ENCODE measurements around the gene ZNF280A. TPM values are rescaled to one million over a fixed set of nuclear protein-coding genes. Genes with fewer than 3 reads are reported as not detected.

The ZNF280A gene
- total RNA-seq, 1 experiment from 2014 or later = not detected

DNA sequence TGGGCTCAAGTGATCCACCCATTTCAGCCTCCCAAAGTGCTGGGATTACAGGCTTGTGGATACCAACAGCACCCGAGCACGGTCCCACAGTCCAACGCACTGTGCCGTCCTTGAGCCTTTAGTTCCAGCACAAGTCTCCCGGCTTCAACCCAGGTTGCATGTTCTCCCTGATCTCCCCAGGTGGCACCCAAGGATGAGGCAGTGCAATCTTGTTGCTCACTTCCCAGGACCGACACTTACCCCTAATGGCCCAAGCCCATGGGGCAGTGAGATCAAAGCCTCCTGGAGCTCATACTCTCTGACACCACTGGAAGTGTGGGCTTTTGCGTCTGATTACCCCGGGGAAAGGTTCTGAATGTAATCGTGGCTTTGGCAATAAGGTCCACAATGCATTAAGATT, 35.5 kb upstream of the ZNF280A start:
- peaks cover 43% of the 10 kb centered on the region for H3K27me3 Mint-ChIP-seq (ENCODE audit: unreplicated experiment)
- peaks cover 14% of the 10 kb centered on the region for H3K36me3 Mint-ChIP-seq (ENCODE audit: insufficient read depth, unreplicated experiment)
- H3K9me3 Mint-ChIP-seq (ENCODE audit: low read depth, unreplicated experiment) = no peaks in the 10 kb centered on the region
- H3K4me3 Mint-ChIP-seq (ENCODE audit: low read depth, unreplicated experiment) = no peak overlapping the region
- no TSS peak for BruUV-seq (replicated peaks)
- H3K4me1 Mint-ChIP-seq (ENCODE audit: low read depth, unreplicated experiment) = peaks cover 16% of the 10 kb centered on the region
- no peak for DNase-seq
- TF ChIP-seq, protein P1, sequence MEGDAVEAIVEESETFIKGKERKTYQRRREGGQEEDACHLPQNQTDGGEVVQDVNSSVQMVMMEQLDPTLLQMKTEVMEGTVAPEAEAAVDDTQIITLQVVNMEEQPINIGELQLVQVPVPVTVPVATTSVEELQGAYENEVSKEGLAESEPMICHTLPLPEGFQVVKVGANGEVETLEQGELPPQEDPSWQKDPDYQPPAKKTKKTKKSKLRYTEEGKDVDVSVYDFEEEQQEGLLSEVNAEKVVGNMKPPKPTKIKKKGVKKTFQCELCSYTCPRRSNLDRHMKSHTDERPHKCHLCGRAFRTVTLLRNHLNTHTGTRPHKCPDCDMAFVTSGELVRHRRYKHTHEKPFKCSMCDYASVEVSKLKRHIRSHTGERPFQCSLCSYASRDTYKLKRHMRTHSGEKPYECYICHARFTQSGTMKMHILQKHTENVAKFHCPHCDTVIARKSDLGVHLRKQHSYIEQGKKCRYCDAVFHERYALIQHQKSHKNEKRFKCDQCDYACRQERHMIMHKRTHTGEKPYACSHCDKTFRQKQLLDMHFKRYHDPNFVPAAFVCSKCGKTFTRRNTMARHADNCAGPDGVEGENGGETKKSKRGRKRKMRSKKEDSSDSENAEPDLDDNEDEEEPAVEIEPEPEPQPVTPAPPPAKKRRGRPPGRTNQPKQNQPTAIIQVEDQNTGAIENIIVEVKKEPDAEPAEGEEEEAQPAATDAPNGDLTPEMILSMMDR (IDR thresholded peaks at IDR 0.05; ENCODE audit: unreplicated experiment) = no peak
- intact Hi-C loops (cut with micrococcal nuclease; ENCODE audit: unreplicated experiment) = no loop called here
- no peak overlapping the region for H3K27ac Mint-ChIP-seq (ENCODE audit: unreplicated experiment)
- CTCF ChIA-PET = no interaction called here

DNA sequence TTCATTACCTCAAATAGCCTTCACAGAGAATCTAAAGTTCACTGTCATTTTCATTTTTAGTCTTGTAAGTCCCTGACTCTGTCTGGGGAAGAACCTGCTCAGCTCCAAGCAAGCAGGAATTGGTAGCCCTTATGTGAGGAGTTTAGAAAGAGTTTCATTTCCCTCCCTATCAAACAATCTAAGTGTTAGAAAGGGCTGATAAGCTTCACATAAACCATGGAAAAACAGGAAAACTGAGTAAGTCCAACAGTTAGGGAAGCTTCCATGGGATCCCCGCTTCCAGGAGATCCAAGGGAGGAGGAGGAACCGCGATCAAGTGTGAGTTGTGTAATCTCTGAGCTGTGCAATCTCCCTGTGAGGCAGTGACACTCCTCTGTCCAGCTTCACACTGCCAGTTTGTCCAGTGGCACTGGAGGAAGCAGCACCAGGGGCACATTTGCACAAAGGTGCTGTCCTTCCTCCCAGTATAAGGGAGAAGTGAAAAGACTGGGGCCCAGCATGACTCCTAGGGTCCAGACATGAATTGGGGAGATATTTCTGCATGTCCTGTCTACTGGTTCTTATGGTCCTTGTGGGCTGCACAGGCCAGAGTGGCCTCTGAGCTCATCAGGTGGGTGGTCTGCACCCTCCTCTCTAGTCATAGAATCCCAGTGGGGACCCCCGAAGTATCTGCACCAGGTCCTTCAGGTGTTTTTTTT, 34.7 kb upstream of the ZNF280A start:
- no peak for DNase-seq
- BruUV-seq (replicated peaks) = no TSS peak
- Mint-ChIP-seq H3K4me1 (ENCODE audit: low read depth, unreplicated experiment) (peaks cover 10% of the 10 kb centered on the region), H3K27ac (ENCODE audit: unreplicated experiment) (no peak overlapping the region), H3K9me3 (ENCODE audit: low read depth, unreplicated experiment) (no peaks in the 10 kb centered on the region), H3K4me3 (ENCODE audit: low read depth, unreplicated experiment) (no peak overlapping the region), H3K27me3 (ENCODE audit: unreplicated experiment) (peaks cover 43% of the 10 kb centered on the region), H3K36me3 (ENCODE audit: insufficient read depth, unreplicated experiment) (peaks cover 14% of the 10 kb centered on the region)
- TF ChIP-seq, protein P1 (IDR thresholded peaks at IDR 0.05; ENCODE audit: unreplicated experiment) = no peak
- CTCF ChIA-PET = interaction anchor here (1.8 kb wide), 1 partner anchor 10 kb away, joined by 5 read pairs; no protein-coding TSS in a partner anchor
- intact Hi-C loops (cut with micrococcal nuclease; ENCODE audit: unreplicated experiment) = no loop called here

DNA sequence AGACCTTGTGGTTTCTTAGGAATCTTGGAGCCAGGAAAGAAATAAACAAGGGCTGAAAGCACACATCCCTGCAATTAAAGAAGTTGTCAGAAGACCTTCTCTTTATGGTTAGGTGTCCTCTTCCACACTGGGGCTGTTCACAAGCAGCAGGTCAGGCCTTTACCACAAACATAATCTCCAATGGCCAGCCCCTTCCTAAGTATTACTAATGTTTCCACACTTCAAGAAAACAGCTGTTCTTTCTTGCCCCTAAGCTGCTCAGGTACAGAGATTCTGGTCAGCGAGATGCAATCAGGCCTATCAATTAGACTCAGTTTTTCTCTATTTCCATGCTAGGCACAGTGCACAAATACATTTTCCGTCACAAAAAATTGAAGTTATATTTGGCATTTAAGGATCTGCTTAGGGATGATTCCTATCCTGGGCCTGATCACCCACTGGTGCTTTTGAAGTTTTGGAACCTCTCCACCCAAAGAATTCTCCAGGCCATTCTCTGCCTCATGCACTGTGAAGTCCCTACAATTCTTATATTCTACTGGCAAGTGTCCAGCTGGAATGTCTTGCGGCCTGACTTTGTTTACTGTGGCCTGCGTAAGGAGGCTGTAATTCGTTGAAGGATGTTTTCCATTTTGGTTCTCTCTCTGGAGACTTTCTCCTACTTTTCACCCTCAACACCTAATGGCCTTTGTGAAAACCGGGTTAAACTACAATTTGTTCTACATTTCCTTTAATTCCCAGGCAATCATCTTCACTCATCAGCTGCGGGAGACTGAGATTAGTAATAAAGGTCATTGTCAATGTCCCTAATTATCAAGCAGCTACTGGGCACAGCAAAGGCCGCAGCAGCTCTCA, 33.9 kb upstream of the ZNF280A start:
- H3K4me1 Mint-ChIP-seq (ENCODE audit: low read depth, unreplicated experiment) = peaks cover 2% of the 10 kb centered on the region
- intact Hi-C loops (cut with micrococcal nuclease; ENCODE audit: unreplicated experiment) = no loop called here
- CTCF ChIA-PET = interaction anchor here (1.8 kb wide), 1 partner anchor 9 kb away, joined by 5 read pairs; no protein-coding TSS in a partner anchor
- H3K27ac Mint-ChIP-seq (ENCODE audit: unreplicated experiment) = no peak overlapping the region
- no peaks in the 10 kb centered on the region for H3K9me3 Mint-ChIP-seq (ENCODE audit: low read depth, unreplicated experiment)
- no peak for DNase-seq
- peaks cover 11% of the 10 kb centered on the region for H3K36me3 Mint-ChIP-seq (ENCODE audit: insufficient read depth, unreplicated experiment)
- no TSS peak for BruUV-seq (replicated peaks)
- no peak overlapping the region for H3K4me3 Mint-ChIP-seq (ENCODE audit: low read depth, unreplicated experiment)
- peaks cover 43% of the 10 kb centered on the region for H3K27me3 Mint-ChIP-seq (ENCODE audit: unreplicated experiment)
- TF ChIP-seq, protein P1 (IDR thresholded peaks at IDR 0.05; ENCODE audit: unreplicated experiment) = no peak

DNA sequence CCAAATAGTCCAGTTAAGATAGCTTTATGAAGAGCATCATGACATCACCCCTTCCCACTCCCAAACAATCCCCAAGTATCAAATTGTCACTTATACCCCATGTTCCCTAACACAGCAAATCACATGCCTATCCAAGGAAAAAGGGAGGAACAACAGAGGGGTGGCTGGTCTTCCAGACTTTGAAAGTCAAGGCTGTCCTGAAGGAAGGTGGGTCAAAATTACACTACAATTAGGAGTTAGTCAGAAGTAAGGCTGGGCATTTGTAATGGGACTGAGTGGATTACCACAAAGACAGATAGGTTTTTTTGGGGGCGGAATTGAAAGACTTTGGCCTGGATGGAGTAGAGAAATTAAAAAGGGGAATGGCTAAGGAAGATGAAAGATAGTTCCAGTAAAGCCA, 33.1 kb upstream of the ZNF280A start:
- Mint-ChIP-seq H3K4me3 (ENCODE audit: low read depth, unreplicated experiment) (no peak overlapping the region), H3K36me3 (ENCODE audit: insufficient read depth, unreplicated experiment) (peaks cover 5% of the 10 kb centered on the region), H3K27me3 (ENCODE audit: unreplicated experiment) (peaks cover 49% of the 10 kb centered on the region), H3K27ac (ENCODE audit: unreplicated experiment) (no peak overlapping the region), H3K9me3 (ENCODE audit: low read depth, unreplicated experiment) (no peaks in the 10 kb centered on the region), H3K4me1 (ENCODE audit: low read depth, unreplicated experiment) (no peaks in the 10 kb centered on the region)
- TF ChIP-seq, protein P1 (IDR thresholded peaks at IDR 0.05; ENCODE audit: unreplicated experiment) = no peak
- no peak for DNase-seq
- CTCF ChIA-PET = interaction anchor here (1.8 kb wide), 1 partner anchor 8 kb away, joined by 5 read pairs; no protein-coding TSS in a partner anchor
- BruUV-seq (replicated peaks) = no TSS peak
- intact Hi-C loops (cut with micrococcal nuclease; ENCODE audit: unreplicated experiment) = no loop called here

Measured in Calu3 (cell line).